Tibial nerve (tissue), 4 donors: ENCODE results near the gene FBXL16.

ENCODE experiments used
- EP300 ChIP-seq, 2 donors: sonication (generic); formaldehyde crosslinking; IDR thresholded peaks; one replicate each; pipeline ENCODE4 v1.6.1; 2017; ENCODE audit warnings: antibody characterized with exemption in 2 of 2, mild to moderate bottlenecking in 1 of 2
- POLR2A ChIP-seq, 2 donors: fragments of 450-650 bp; IDR thresholded peaks; one replicate each; pipeline ENCODE4 v1.6.1; 2017; ENCODE audit warnings: antibody characterized with exemption in 2 of 2, mild to moderate bottlenecking in 2 of 2, moderate library complexity in 2 of 2
- TF ChIP-seq, protein P1 (sequence below), 5 experiments: fragments of 200-600 bp in 3 of 5; fragments of 450-650 bp in 2 of 5; sonication (generic) in 3 of 5; IDR thresholded peaks; one replicate each; pipeline ENCODE4 v1.5.1; 2016 to 2019; ENCODE audit warnings: antibody characterized with exemption in 5 of 5, mild to moderate bottlenecking in 3 of 5, moderate library complexity in 2 of 5

DNA sequence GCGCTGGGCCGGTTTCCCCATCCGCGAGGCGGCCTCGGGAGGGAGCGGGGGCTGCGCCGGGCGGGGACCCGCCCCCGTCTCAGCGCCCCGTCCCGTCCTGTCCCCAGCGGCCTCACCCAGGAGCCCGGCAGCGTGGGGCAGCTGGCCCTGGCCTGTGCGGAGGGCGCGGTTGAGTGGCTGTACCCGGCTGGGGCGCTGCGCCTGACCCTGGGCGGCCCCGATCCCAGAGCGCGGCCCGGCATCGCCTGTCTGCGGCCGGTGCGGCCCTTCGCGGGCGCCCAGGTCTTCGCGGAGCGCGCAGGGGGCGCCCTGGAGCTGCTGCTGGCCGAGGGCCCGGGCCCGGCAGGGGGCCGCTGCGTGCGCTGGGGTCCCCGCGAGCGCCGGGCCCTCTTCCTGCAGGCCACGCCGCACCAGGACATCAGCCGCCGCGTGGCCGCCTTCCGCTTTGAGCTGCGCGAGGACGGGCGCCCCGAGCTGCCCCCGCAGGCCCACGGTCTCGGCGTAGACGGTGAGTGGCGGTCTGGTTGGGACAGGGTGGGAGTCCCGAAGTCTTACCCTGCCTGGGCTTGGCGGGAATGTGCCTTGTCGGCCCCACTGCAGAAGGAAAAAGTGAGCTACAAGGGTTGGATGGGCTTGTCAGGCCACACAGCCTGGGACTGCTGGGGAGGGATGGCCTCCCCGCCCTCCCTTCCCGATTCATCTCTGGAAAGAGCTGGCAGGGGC is 10.0 kb upstream of the FBXL16 start:
- TF ChIP-seq, protein P1, sequence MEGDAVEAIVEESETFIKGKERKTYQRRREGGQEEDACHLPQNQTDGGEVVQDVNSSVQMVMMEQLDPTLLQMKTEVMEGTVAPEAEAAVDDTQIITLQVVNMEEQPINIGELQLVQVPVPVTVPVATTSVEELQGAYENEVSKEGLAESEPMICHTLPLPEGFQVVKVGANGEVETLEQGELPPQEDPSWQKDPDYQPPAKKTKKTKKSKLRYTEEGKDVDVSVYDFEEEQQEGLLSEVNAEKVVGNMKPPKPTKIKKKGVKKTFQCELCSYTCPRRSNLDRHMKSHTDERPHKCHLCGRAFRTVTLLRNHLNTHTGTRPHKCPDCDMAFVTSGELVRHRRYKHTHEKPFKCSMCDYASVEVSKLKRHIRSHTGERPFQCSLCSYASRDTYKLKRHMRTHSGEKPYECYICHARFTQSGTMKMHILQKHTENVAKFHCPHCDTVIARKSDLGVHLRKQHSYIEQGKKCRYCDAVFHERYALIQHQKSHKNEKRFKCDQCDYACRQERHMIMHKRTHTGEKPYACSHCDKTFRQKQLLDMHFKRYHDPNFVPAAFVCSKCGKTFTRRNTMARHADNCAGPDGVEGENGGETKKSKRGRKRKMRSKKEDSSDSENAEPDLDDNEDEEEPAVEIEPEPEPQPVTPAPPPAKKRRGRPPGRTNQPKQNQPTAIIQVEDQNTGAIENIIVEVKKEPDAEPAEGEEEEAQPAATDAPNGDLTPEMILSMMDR (IDR thresholded peaks at IDR 0.05), result peak in 3 of 5 experiments; percentile 1 to 25 (median 20)
- TF ChIP-seq POLR2A (IDR thresholded peaks at IDR 0.05), result no peak
- TF ChIP-seq EP300 (IDR thresholded peaks at IDR 0.05), result no peak
